GM12873 (cell line): ENCODE measurements around the gene SRSF9.

Experiments used
- TF ChIP-seq, protein P1 (sequence below): IDR thresholded peaks from 2 replicates; pipeline ENCODE4 v1.5.1; 2012; ENCODE audit warnings: low read depth, mild to moderate bottlenecking, moderate library complexity, low read length, control low read depth; ENCODE audit not compliant: insufficient read depth; ENCODE audit errors: missing control alignments

Gene SRSF9

DNA sequence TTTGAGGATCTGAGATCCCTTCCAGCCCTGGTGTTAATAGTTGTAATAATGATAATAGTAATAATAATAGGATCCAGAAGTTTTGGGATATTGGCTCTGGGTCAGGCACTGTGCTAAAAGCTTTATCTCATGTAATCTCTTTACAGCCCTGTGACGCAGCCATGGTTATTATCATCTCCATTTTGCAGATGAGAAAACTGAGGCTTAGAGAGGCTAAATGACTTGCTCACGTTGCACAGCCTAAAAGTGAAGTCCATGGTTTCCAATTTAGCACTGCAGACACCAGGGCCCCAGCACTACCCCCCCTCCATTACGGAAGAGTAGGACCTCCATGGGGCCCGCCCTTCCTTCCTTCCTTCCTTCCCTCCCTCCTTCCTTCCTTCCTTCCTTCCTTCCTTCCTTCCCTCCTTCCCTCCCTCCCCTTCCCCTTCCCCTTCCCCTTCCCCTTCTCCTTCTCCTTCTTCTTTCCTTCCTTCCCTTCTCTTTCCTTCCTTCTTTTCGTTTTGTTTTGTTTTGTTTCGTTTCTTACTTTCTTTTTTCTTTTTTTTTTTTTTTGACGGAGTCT, 46.6 kb downstream of the SRSF9 start:
- TF ChIP-seq, protein P1, sequence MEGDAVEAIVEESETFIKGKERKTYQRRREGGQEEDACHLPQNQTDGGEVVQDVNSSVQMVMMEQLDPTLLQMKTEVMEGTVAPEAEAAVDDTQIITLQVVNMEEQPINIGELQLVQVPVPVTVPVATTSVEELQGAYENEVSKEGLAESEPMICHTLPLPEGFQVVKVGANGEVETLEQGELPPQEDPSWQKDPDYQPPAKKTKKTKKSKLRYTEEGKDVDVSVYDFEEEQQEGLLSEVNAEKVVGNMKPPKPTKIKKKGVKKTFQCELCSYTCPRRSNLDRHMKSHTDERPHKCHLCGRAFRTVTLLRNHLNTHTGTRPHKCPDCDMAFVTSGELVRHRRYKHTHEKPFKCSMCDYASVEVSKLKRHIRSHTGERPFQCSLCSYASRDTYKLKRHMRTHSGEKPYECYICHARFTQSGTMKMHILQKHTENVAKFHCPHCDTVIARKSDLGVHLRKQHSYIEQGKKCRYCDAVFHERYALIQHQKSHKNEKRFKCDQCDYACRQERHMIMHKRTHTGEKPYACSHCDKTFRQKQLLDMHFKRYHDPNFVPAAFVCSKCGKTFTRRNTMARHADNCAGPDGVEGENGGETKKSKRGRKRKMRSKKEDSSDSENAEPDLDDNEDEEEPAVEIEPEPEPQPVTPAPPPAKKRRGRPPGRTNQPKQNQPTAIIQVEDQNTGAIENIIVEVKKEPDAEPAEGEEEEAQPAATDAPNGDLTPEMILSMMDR = no peak

DNA sequence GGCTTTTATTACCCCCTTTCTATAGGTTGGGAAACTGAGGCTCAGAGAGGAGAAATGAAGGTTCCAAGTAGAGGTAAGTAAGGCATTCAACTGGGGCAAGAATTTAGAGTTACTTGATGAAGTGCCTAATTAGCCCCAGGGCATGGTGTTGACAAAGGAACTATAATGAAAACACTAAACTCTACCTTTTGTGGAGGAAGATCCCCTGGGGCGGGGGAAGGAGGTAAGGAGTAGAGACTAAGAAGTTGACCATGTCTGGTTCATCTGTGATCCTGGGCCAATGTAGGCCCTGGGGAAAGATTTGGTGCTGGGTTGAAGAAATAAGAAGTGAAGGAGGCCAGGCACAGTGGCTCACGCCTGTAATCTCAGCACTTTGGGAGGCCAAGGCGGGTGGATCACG, 47.8 kb downstream of the SRSF9 start:
- TF ChIP-seq, protein P1 = no peak

- TF ChIP-seq, protein P1 = no peak
Measured at GRCh38 chr12:120417917-120418580, 51.5 kb downstream of the SRSF9 start.

DNA sequence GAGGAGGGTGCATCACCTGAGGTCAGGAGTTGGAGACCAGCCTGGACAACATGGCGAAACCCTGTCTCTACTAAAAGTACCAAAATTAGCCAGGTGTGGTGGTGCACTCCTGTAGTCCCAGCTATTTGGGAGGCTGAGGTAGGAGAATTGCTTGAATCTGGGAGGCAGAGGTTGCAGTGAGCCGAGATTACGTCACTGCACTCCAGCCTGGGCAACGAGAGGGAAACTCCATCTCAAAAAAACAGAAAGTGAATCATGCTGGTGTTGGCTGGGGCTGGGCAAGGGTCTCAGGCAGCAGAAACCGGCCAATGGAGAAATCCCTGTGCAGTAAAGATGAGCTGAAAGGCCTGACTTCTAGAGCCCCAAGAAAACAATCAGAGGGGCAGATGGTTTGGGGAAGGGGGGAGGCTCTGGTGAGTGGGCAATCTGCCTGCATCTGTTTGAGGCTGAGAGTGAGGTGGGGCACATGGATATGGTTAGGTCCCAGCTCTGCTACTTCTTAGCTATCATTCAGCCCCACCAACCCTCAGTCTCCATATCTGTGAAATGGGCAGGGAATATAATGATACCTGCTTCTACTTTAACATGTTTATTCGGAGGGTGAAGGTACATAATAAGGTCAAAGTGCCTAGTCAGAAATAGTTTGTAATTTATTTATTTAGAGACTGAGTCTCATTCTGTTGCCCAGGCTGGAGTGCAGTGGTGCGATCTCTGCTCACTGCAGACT, 52.9 kb downstream of the SRSF9 start:
- TF ChIP-seq, protein P1 = no peak

DNA sequence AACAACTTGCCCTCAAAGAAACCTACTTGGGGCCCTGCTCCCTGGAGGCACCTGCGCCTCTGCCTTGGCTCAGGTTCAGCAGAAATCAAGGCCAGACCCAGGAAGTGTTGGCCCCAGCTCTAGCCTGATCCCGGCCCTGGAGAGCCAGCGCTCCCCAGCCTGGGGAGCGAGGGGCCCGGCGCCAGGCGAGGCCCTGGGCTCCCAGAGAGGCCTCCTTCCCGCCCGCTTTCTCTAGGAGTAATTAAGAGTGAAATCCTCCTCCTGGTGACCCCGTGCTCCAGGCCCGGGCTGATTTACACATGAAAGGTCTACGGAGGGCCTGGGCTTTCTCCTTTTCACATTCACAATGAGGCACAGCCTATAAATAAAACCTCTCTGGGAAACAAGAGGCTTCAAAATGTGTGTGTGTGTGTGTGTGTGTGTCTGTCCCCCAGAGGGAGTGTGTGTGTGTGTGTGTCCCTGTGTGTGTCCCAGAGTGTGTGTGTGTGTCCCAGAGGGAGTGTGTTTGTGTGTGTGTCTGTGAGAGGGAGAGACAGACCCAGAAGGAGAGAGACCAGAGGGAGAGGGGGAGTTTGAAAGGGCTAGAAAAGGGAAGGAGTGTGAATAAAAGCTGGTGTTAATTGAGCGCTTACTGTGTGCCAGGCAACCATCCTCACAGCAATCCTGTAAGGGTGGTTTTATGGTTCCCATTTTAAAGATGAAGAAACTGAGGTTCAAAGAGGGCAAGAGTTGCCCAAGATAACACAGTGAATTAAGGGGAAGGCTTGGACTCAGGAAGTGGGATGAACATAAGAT, 55.5 kb downstream of the SRSF9 start:
- TF ChIP-seq, protein P1 = no peak

GRCh38 chr12:120412421-120412820, 57.1 kb downstream of the SRSF9 start:
- TF ChIP-seq, protein P1 = no peak
